GM19463 (cell line): ENCODE results near the gene HSF2BP.
"Not testable (repeated sequence)": the region's sequence is repeated elsewhere in the genome, so short reads cannot be mapped to it uniquely, and the experiment has no call there.

Experiments
- ATAC-seq: cut with Tn5 transposase; IDR thresholded peaks from one replicate; pipeline ENCODE4 v1.9.1; 2021; ENCODE audit warnings: mild to moderate bottlenecking, moderate library complexity; ENCODE audit not compliant: unreplicated experiment

Gene HSF2BP

GRCh38 chr21:43562451-43562850 is 96.8 kb downstream of the HSF2BP start:
- not testable (repeated sequence) for ATAC-seq

- ATAC-seq: not testable (repeated sequence)
Observed at GRCh38 chr21:43540561-43540960, 118.7 kb downstream of the HSF2BP start.

GRCh38 chr21:43522495-43523131 is 136.7 kb downstream of the HSF2BP start:
- ATAC-seq: not testable (repeated sequence)

- not testable (repeated sequence) for ATAC-seq
Observed at GRCh38 chr21:43517701-43518100, 141.6 kb downstream of the HSF2BP start.

- ATAC-seq: not testable (repeated sequence)
Observed at GRCh38 chr21:43516860-43517627, 142.2 kb downstream of the HSF2BP start.

- ATAC-seq: not testable (repeated sequence)
Observed at GRCh38 chr21:43516295-43516847, 142.9 kb downstream of the HSF2BP start.

GRCh38 chr21:43514834-43515233 is 144.5 kb downstream of the HSF2BP start:
- not testable (repeated sequence) for ATAC-seq

GRCh38 chr21:43513023-43513422 is 146.3 kb downstream of the HSF2BP start:
- not testable (repeated sequence) for ATAC-seq

GRCh38 chr21:43511209-43511608 is 148.1 kb downstream of the HSF2BP start:
- not testable (repeated sequence) for ATAC-seq

GRCh38 chr21:43510669-43511068 is 148.6 kb downstream of the HSF2BP start:
- ATAC-seq: not testable (repeated sequence)

GRCh38 chr21:43503892-43504291 is 155.4 kb downstream of the HSF2BP start:
- ATAC-seq: not testable (repeated sequence)

GRCh38 chr21:43503075-43503750 is 156.1 kb downstream of the HSF2BP start:
- ATAC-seq: not testable (repeated sequence)

GRCh38 chr21:43502407-43503071 is 156.7 kb downstream of the HSF2BP start:
- ATAC-seq: not testable (repeated sequence)

- not testable (repeated sequence) for ATAC-seq
Observed at GRCh38 chr21:43498924-43499323, 160.4 kb downstream of the HSF2BP start.

- ATAC-seq: not testable (repeated sequence)
Observed at GRCh38 chr21:43498065-43498464, 161.2 kb downstream of the HSF2BP start.

GRCh38 chr21:43494279-43495012 is 164.8 kb downstream of the HSF2BP start:
- ATAC-seq: not testable (repeated sequence)

- ATAC-seq: not testable (repeated sequence)
Observed at GRCh38 chr21:43493471-43493870, 165.8 kb downstream of the HSF2BP start.

GRCh38 chr21:43488235-43488634 is 171.1 kb downstream of the HSF2BP start:
- not testable (repeated sequence) for ATAC-seq

- not testable (repeated sequence) for ATAC-seq
Observed at GRCh38 chr21:43486051-43486450, 173.2 kb downstream of the HSF2BP start.

GRCh38 chr21:43485016-43485415 is 174.3 kb downstream of the HSF2BP start:
- ATAC-seq: not testable (repeated sequence)
